Gastroesophageal sphincter (tissue), 3 donors: ENCODE data around the gene PTPRN2.

Experiments
- CTCF ChIP-seq, 4 experiments: fragments of 200-600 bp in 2 of 4; fragments of 450-650 bp in 2 of 4; sonication (generic) in 1 of 4; IDR thresholded peaks; one replicate each; pipeline ENCODE4 v1.5.1; 2017 to 2019; ENCODE audit warnings: antibody characterized with exemption in 4 of 4, mild to moderate bottlenecking in 2 of 4, moderate library complexity in 2 of 4
- EP300 ChIP-seq: sonication (generic); formaldehyde crosslinking; IDR thresholded peaks from one replicate; pipeline ENCODE4 v1.6.1; 2017; ENCODE audit warnings: antibody characterized with exemption, mild to moderate bottlenecking
- POLR2A ChIP-seq, 2 donors: fragments of 450-650 bp; IDR thresholded peaks; one replicate each; pipeline ENCODE4 v1.6.1; 2017; ENCODE audit warnings: antibody characterized with exemption in 2 of 2, mild to moderate bottlenecking in 2 of 2, moderate library complexity in 1 of 2
- POLR2AphosphoS5 ChIP-seq: sonication (generic); formaldehyde crosslinking; IDR thresholded peaks from one replicate; pipeline ENCODE4 v1.6.1; 2017; ENCODE audit warnings: antibody characterized with exemption

- no peak for TF ChIP-seq CTCF (IDR thresholded peaks at IDR 0.05)
- TF ChIP-seq POLR2A (IDR thresholded peaks at IDR 0.05), result no peak
- TF ChIP-seq POLR2AphosphoS5, result no peak
- TF ChIP-seq EP300, result no peak
Measured at GRCh38 chr7:157593541-157593940, 994.1 kb downstream of the PTPRN2 start.
